Measurements from ENCODE around the gene IFNL3. TPM values are rescaled to one million over a fixed set of nuclear protein-coding genes. Genes with fewer than 3 reads are reported as not detected.
A peak's percentile ranks its signal among the peaks of the same experiment; 100 is the strongest.

The IFNL3 gene
- total RNA-seq, 1 donor from 2014 or later, result not detected

- H3K27me3 ChIP-seq, result peaks cover 20% of the 10 kb centered on the region
- H3K9me3 Mint-ChIP-seq, result no peaks in the 10 kb centered on the region
- no peaks in the 10 kb centered on the region for H3K36me3 Mint-ChIP-seq
- H3K36me3 ChIP-seq, result no peaks in the 10 kb centered on the region
- no peak for DNase-seq (ENCODE audit: low spot score)
- H3K4me3 Mint-ChIP-seq, result no peak overlapping the region
- peaks cover 10% of the 10 kb centered on the region for H3K27me3 Mint-ChIP-seq (ENCODE audit: insufficient read depth, low read depth)
- H3K27ac Mint-ChIP-seq, result no peak overlapping the region
- no peak overlapping the region for H3K4me3 ChIP-seq
- H3K9ac ChIP-seq, result no peak overlapping the region
- H3K9me3 ChIP-seq (ENCODE audit: low read depth), result no peaks in the 10 kb centered on the region
- H3K4me1 Mint-ChIP-seq, result no peaks in the 10 kb centered on the region
- no peak for TF ChIP-seq CTCF (IDR thresholded peaks at IDR 0.05)
- TF ChIP-seq EZH2phosphoT487 (IDR thresholded peaks at IDR 0.05), result no peak
- TF ChIP-seq EZH2 (IDR thresholded peaks at IDR 0.05), result no peak
- no peak overlapping the region for H3K27ac ChIP-seq
- no peak overlapping the region for H3K4me2 ChIP-seq
- no peaks in the 10 kb centered on the region for H3F3A ChIP-seq (ENCODE audit: low read depth)
- no peaks in the 10 kb centered on the region for H3K79me2 ChIP-seq (ENCODE audit: low read depth)
- H3K4me1 ChIP-seq, result no peaks in the 10 kb centered on the region
- no peaks in the 10 kb centered on the region for H4K20me1 ChIP-seq (ENCODE audit: low read depth)
- H2AFZ ChIP-seq (replicated peaks), result no peak overlapping the region
These were observed 37.4 kb downstream of the IFNL3 start for GRCh38 chr19:39207293-39207836.

GRCh38 chr19:39206122-39206521 is 38.7 kb downstream of the IFNL3 start:
- no peak for DNase-seq (ENCODE audit: low spot score)
- no peak overlapping the region for H2AFZ ChIP-seq (replicated peaks)
- peaks cover 5% of the 10 kb centered on the region for H3K4me1 Mint-ChIP-seq
- H3K9me3 Mint-ChIP-seq, result no peaks in the 10 kb centered on the region
- H3K4me3 ChIP-seq, result no peak overlapping the region
- no peaks in the 10 kb centered on the region for H3K4me1 ChIP-seq
- no peaks in the 10 kb centered on the region for H3K79me2 ChIP-seq (ENCODE audit: low read depth)
- no peak overlapping the region for H3K27ac Mint-ChIP-seq
- TF ChIP-seq EZH2 (IDR thresholded peaks at IDR 0.05) (no peak), EZH2phosphoT487 (IDR thresholded peaks at IDR 0.05) (no peak), CTCF (IDR thresholded peaks at IDR 0.05) (no peak)
- no peak overlapping the region for H3K27ac ChIP-seq
- H3K36me3 Mint-ChIP-seq, result no peaks in the 10 kb centered on the region
- H3K4me3 Mint-ChIP-seq, result no peak overlapping the region
- no peak overlapping the region for H3K4me2 ChIP-seq
- H3K27me3 Mint-ChIP-seq (ENCODE audit: insufficient read depth, low read depth), result peaks cover 13% of the 10 kb centered on the region
- H4K20me1 ChIP-seq (ENCODE audit: low read depth), result no peaks in the 10 kb centered on the region
- H3K9ac ChIP-seq, result no peak overlapping the region
- H3K27me3 ChIP-seq, result peaks cover 20% of the 10 kb centered on the region
- H3K36me3 ChIP-seq, result no peaks in the 10 kb centered on the region
- no peaks in the 10 kb centered on the region for H3F3A ChIP-seq (ENCODE audit: low read depth)
- no peaks in the 10 kb centered on the region for H3K9me3 ChIP-seq (ENCODE audit: low read depth)

- Histone ChIP-seq H3K4me3 (no peak overlapping the region), H3K27ac (no peak overlapping the region), H3K4me1 (no peaks in the 10 kb centered on the region), H3K27me3 (peaks cover 20% of the 10 kb centered on the region), H4K20me1 (ENCODE audit: low read depth) (no peaks in the 10 kb centered on the region), H3K36me3 (no peaks in the 10 kb centered on the region), H3K9ac (no peak overlapping the region), H3K79me2 (ENCODE audit: low read depth) (no peaks in the 10 kb centered on the region), H3K4me2 (no peak overlapping the region), H3K9me3 (ENCODE audit: low read depth) (no peaks in the 10 kb centered on the region), H3F3A (ENCODE audit: low read depth) (no peaks in the 10 kb centered on the region), H2AFZ (replicated peaks) (no peak overlapping the region)
- DNase-seq (ENCODE audit: low spot score), result no peak
- TF ChIP-seq CTCF (IDR thresholded peaks at IDR 0.05) (no peak), EZH2phosphoT487 (IDR thresholded peaks at IDR 0.05) (no peak)
- Mint-ChIP-seq H3K9me3 (no peaks in the 10 kb centered on the region), H3K27ac (peak overlapping the region; percentile 29), H3K36me3 (no peaks in the 10 kb centered on the region), H3K27me3 (ENCODE audit: insufficient read depth, low read depth) (peaks cover 11% of the 10 kb centered on the region), H3K4me1 (peaks cover 10% of the 10 kb centered on the region), H3K4me3 (peak overlapping the region; percentile 15)
These were observed 39.4 kb downstream of the IFNL3 start for GRCh38 chr19:39205449-39205764.
